ENCODE data around the gene ZDHHC14. TPM values are rescaled to one million over a fixed set of nuclear protein-coding genes. Genes with fewer than 3 reads are reported as not detected.
"Not testable (repeated sequence)": the region's sequence is repeated elsewhere in the genome, so short reads cannot be mapped to it uniquely, and the experiment has no call there.

Gene ZDHHC14
- total and polyA plus RNA-seq, 4 donors = 12.3 to 46.8 (median 28.1) TPM

- DNase-seq (ENCODE audit: low read depth in 4 of 6, low spot score in 6 of 6) = peak in 1 of 6 donors; percentile 11
- no peaks in the 10 kb centered on the region for H3K9me3 ChIP-seq (ENCODE audit: control insufficient read depth, insufficient read depth, low read length)
- no peak overlapping the region for H3K4me3 ChIP-seq (ENCODE audit: low read depth, low read length)
- H3K27me3 ChIP-seq (ENCODE audit: control insufficient read depth, insufficient read depth, low read length) = no peaks in the 10 kb centered on the region
- H3K4me1 ChIP-seq (ENCODE audit: control insufficient read depth, insufficient read depth, low read length) = peaks cover 19% of the 10 kb centered on the region
- 46% methylated on average over 7 of the region's 7 CpGs for WGBS (ENCODE audit: insufficient coverage)
- H3K27ac ChIP-seq (ENCODE audit: low read depth, low read length) = no peak overlapping the region
- peaks cover 6% of the 10 kb centered on the region for H3K36me3 ChIP-seq (ENCODE audit: control insufficient read depth, insufficient read depth, low read length)
These were observed 19.7 kb downstream of the ZDHHC14 start for GRCh38 chr6:157400676-157401075.

- no peak overlapping the region for H3K27ac ChIP-seq (ENCODE audit: low read depth, low read length)
- H3K9me3 ChIP-seq (ENCODE audit: control insufficient read depth, insufficient read depth, low read length) = no peaks in the 10 kb centered on the region
- no peak for DNase-seq (ENCODE audit: low read depth in 4 of 6, low spot score in 6 of 6)
- H3K27me3 ChIP-seq (ENCODE audit: control insufficient read depth, insufficient read depth, low read length) = no peaks in the 10 kb centered on the region
- H3K4me1 ChIP-seq (ENCODE audit: control insufficient read depth, insufficient read depth, low read length) = peaks cover 22% of the 10 kb centered on the region
- H3K36me3 ChIP-seq (ENCODE audit: control insufficient read depth, insufficient read depth, low read length) = peaks cover 6% of the 10 kb centered on the region
- H3K4me3 ChIP-seq (ENCODE audit: low read depth, low read length) = no peak overlapping the region
- WGBS (ENCODE audit: insufficient coverage) = 96% methylated on average over 6 of the region's 6 CpGs
These were observed 20.8 kb downstream of the ZDHHC14 start for GRCh38 chr6:157401734-157402338.

GRCh38 chr6:157402996-157403685 lies 22.2 kb downstream of the ZDHHC14 start:
- H3K36me3 ChIP-seq (ENCODE audit: control insufficient read depth, insufficient read depth, low read length) = peaks cover 6% of the 10 kb centered on the region
- H3K27ac ChIP-seq (ENCODE audit: low read depth, low read length) = no peak overlapping the region
- WGBS (ENCODE audit: insufficient coverage) = no CpG with 5 or more reads among the region's 3 CpGs
- H3K9me3 ChIP-seq (ENCODE audit: control insufficient read depth, insufficient read depth, low read length) = no peaks in the 10 kb centered on the region
- peaks cover 23% of the 10 kb centered on the region for H3K4me1 ChIP-seq (ENCODE audit: control insufficient read depth, insufficient read depth, low read length)
- no peak overlapping the region for H3K4me3 ChIP-seq (ENCODE audit: low read depth, low read length)
- no peak for DNase-seq (ENCODE audit: low read depth in 4 of 6, low spot score in 6 of 6)
- no peaks in the 10 kb centered on the region for H3K27me3 ChIP-seq (ENCODE audit: control insufficient read depth, insufficient read depth, low read length)

- H3K27me3 ChIP-seq (ENCODE audit: control insufficient read depth, insufficient read depth, low read length) = no peaks in the 10 kb centered on the region
- DNase-seq (ENCODE audit: low read depth in 4 of 6, low spot score in 6 of 6) = no peak
- peaks cover 20% of the 10 kb centered on the region for H3K4me1 ChIP-seq (ENCODE audit: control insufficient read depth, insufficient read depth, low read length)
- H3K9me3 ChIP-seq (ENCODE audit: control insufficient read depth, insufficient read depth, low read length) = no peaks in the 10 kb centered on the region
- no peak overlapping the region for H3K27ac ChIP-seq (ENCODE audit: low read depth, low read length)
- peaks cover 6% of the 10 kb centered on the region for H3K36me3 ChIP-seq (ENCODE audit: control insufficient read depth, insufficient read depth, low read length)
- WGBS (ENCODE audit: insufficient coverage) = 68% methylated on average over 5 of the region's 6 CpGs
- H3K4me3 ChIP-seq (ENCODE audit: low read depth, low read length) = no peak overlapping the region
These were observed 22.7 kb downstream of the ZDHHC14 start for GRCh38 chr6:157403686-157404051.

- Histone ChIP-seq H3K9me3 (ENCODE audit: control insufficient read depth, insufficient read depth, low read length) (peaks cover 2% of the 10 kb centered on the region), H3K27me3 (ENCODE audit: control insufficient read depth, insufficient read depth, low read length) (no peaks in the 10 kb centered on the region), H3K4me3 (ENCODE audit: low read depth, low read length) (no peak overlapping the region), H3K4me1 (ENCODE audit: control insufficient read depth, insufficient read depth, low read length) (peaks cover 17% of the 10 kb centered on the region), H3K36me3 (ENCODE audit: control insufficient read depth, insufficient read depth, low read length) (peaks cover 6% of the 10 kb centered on the region), H3K27ac (ENCODE audit: low read depth, low read length) (no peak overlapping the region)
- no peak for DNase-seq (ENCODE audit: low read depth in 4 of 6, low spot score in 6 of 6)
- 76% methylated on average over 5 of the region's 6 CpGs for WGBS (ENCODE audit: insufficient coverage)
These were observed 25.0 kb downstream of the ZDHHC14 start for GRCh38 chr6:157405986-157406385.

GRCh38 chr6:157406661-157407060 lies 25.7 kb downstream of the ZDHHC14 start:
- no peak overlapping the region for H3K27ac ChIP-seq (ENCODE audit: low read depth, low read length)
- peaks cover 12% of the 10 kb centered on the region for H3K4me1 ChIP-seq (ENCODE audit: control insufficient read depth, insufficient read depth, low read length)
- peaks cover 2% of the 10 kb centered on the region for H3K9me3 ChIP-seq (ENCODE audit: control insufficient read depth, insufficient read depth, low read length)
- peaks cover 4% of the 10 kb centered on the region for H3K36me3 ChIP-seq (ENCODE audit: control insufficient read depth, insufficient read depth, low read length)
- no peaks in the 10 kb centered on the region for H3K27me3 ChIP-seq (ENCODE audit: control insufficient read depth, insufficient read depth, low read length)
- H3K4me3 ChIP-seq (ENCODE audit: low read depth, low read length) = no peak overlapping the region
- 47% methylated on average over 3 of the region's 7 CpGs for WGBS (ENCODE audit: insufficient coverage)
- DNase-seq (ENCODE audit: low read depth in 4 of 6, low spot score in 6 of 6) = no peak

GRCh38 chr6:157407646-157408045 lies 26.7 kb downstream of the ZDHHC14 start:
- no peak overlapping the region for H3K27ac ChIP-seq (ENCODE audit: low read depth, low read length)
- peaks cover 4% of the 10 kb centered on the region for H3K36me3 ChIP-seq (ENCODE audit: control insufficient read depth, insufficient read depth, low read length)
- peaks cover 10% of the 10 kb centered on the region for H3K4me1 ChIP-seq (ENCODE audit: control insufficient read depth, insufficient read depth, low read length)
- no peak for DNase-seq (ENCODE audit: low read depth in 4 of 6, low spot score in 6 of 6)
- 100% methylated on average over 1 of the region's 3 CpGs for WGBS (ENCODE audit: insufficient coverage)
- H3K27me3 ChIP-seq (ENCODE audit: control insufficient read depth, insufficient read depth, low read length) = no peaks in the 10 kb centered on the region
- peaks cover 2% of the 10 kb centered on the region for H3K9me3 ChIP-seq (ENCODE audit: control insufficient read depth, insufficient read depth, low read length)
- H3K4me3 ChIP-seq (ENCODE audit: low read depth, low read length) = no peak overlapping the region

- not testable (repeated sequence) for H3K27ac ChIP-seq (ENCODE audit: low read depth, low read length); H3K4me3 ChIP-seq (ENCODE audit: low read depth, low read length); H3K36me3 ChIP-seq (ENCODE audit: control insufficient read depth, insufficient read depth, low read length); H3K9me3 ChIP-seq (ENCODE audit: control insufficient read depth, insufficient read depth, low read length); H3K27me3 ChIP-seq (ENCODE audit: control insufficient read depth, insufficient read depth, low read length); DNase-seq (ENCODE audit: low read depth in 4 of 6, low spot score in 6 of 6)
- WGBS (ENCODE audit: insufficient coverage) = 95% methylated on average over 4 of the region's 5 CpGs
- H3K4me1 ChIP-seq (ENCODE audit: control insufficient read depth, insufficient read depth, low read length) = peaks cover 15% of the 10 kb centered on the region
These were observed 27.4 kb downstream of the ZDHHC14 start for GRCh38 chr6:157408427-157408826.

- DNase-seq (ENCODE audit: low read depth in 4 of 6, low spot score in 6 of 6) = no peak
- Histone ChIP-seq H3K27ac (ENCODE audit: low read depth, low read length) (no peak overlapping the region), H3K36me3 (ENCODE audit: control insufficient read depth, insufficient read depth, low read length) (peaks cover 4% of the 10 kb centered on the region), H3K9me3 (ENCODE audit: control insufficient read depth, insufficient read depth, low read length) (peaks cover 2% of the 10 kb centered on the region), H3K27me3 (ENCODE audit: control insufficient read depth, insufficient read depth, low read length) (no peaks in the 10 kb centered on the region), H3K4me3 (ENCODE audit: low read depth, low read length) (no peak overlapping the region), H3K4me1 (ENCODE audit: control insufficient read depth, insufficient read depth, low read length) (peaks cover 21% of the 10 kb centered on the region)
- 85% methylated on average over 5 of the region's 5 CpGs for WGBS (ENCODE audit: insufficient coverage)
These were observed 29.1 kb downstream of the ZDHHC14 start for GRCh38 chr6:157410045-157410444.

GRCh38 chr6:157411368-157411767 lies 30.4 kb downstream of the ZDHHC14 start:
- Histone ChIP-seq H3K4me1 (ENCODE audit: control insufficient read depth, insufficient read depth, low read length) (peaks cover 18% of the 10 kb centered on the region), H3K9me3 (ENCODE audit: control insufficient read depth, insufficient read depth, low read length) (peaks cover 2% of the 10 kb centered on the region), H3K27ac (ENCODE audit: low read depth, low read length) (no peak overlapping the region), H3K36me3 (ENCODE audit: control insufficient read depth, insufficient read depth, low read length) (peaks cover 4% of the 10 kb centered on the region), H3K4me3 (ENCODE audit: low read depth, low read length) (no peak overlapping the region), H3K27me3 (ENCODE audit: control insufficient read depth, insufficient read depth, low read length) (no peaks in the 10 kb centered on the region)
- WGBS (ENCODE audit: insufficient coverage) = no CpG with 5 or more reads among the region's 1 CpG
- no peak for DNase-seq (ENCODE audit: low read depth in 4 of 6, low spot score in 6 of 6)

Data from spinal cord (tissue), 10 donors.